ENCODE measurements around the gene PGS1.

PGS1 gene

DNA sequence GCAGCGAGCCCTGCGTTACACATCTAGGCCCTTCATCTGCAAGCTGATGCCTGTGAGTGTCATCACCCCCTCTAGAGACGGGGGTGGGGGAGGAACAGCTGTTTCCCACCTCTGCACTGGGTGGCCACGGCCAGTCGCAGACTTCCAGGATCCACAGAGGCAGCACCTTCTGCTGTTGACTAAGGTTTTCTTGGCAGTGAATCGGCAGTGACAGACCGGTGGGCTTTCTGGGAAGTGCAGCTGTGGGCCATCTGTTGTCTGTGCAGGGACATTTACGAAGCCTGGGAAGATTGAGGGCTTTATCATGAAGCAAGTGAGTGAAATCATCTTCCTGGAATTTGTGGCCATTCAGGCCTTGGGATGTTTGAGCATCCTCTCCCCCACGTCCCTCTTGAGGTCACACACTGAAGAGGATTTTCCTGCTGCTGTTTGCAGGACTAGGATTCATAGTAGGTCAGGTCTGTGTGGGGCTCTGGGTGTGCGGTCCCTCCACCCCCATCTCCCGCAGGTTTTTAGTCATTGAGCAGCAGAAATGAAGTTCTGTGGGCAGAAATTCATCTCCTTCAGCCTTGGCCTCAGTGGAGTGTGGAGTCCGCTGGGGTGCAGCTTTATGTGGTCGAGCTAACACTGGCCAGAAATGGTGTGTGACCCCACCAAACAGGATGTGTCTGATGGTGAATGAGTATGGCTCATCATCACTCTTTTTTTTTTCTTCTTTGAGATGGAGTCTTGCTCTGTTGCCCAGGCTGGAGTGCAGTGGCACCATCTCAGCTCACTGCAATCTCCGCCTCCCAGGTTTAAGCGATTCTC, 12.0 kb downstream of the PGS1 start:
- peak; percentile 69 for DNase-seq

DNA sequence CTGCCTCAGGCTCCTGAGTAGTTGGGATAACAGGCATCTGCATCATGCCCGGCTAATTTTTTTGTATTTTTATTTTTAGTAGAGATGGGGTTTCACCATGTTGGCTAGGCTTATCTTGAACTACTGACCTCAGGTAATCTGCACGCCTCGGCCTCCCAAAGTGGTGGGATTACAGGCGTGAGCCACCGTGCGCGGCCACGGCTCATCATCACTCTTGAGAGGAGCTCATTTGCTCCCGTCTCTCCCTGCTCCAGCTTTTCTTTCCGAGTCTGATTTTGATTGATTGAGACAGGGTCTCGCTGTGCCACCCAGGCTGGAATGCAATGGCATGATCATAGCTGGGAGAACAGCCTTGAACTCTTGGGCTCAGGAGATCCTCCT, 12.6 kb downstream of the PGS1 start:
- no peak for DNase-seq

- no peak for DNase-seq
These were observed 13.4 kb downstream of the PGS1 start for GRCh38 chr17:78391843-78392242.

DNA sequence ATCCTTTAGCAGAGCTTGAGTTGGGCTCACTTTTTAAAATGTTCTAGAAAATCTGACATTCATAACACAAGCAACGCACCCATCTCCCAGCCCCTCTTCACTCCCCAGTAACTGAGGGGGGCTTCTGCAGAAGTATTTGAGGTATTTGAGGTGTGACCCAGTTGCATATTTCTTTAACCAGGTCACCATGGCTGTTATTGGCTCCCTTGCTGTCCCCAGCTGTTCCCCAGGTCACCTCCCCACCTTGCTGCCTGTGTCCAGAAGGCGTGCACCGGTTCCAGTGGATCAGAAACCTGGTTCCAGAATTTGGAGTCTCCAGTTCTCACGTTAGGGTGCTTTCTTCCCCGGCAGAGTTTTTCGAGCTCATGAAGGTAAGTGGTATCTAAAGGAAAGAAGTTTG, 13.8 kb downstream of the PGS1 start:
- DNase-seq, result no peak

DNA sequence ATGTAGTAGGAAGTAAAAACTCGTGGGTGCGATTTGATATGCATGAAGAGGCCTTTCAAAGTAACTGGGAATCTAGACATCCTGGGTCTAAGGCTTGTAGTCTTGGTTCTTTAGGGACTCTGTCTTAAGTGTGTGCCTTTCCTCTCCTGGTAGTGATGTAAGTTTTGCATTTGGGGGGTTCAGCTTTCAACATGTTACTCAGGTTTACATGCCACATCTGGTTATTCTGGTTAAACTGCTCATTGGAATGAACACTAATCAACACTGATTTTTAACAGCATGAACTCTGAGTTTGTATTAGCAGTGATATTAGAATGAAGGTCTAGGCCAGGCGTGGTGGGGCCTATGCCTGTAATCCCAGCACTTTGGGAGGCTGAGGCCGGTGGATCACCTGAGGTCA, 15.1 kb downstream of the PGS1 start:
- DNase-seq, result no peak

DNA sequence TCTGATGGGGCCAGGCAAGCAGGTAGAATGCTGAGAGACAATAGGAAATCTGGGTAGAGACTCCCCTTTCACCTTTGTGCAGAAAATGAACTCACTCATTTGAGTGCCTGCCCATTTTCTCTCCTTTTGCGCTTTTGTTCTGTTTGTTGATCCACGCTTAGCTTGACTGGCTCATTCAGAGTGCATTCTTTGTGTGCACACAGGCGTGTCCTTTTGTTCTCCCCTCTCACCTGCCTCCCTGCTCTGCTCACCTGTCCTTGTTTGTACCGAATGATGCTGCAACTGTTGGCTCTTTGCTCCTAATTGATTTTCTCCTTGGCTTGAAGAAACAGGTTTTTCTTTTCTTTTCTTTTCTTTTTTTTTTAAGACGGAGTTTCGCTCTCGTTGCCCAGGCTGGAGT, 15.8 kb downstream of the PGS1 start:
- DNase-seq, result no peak

GRCh38 chr17:78395155-78395554, 16.7 kb downstream of the PGS1 start:
- DNase-seq, result no peak

DNA sequence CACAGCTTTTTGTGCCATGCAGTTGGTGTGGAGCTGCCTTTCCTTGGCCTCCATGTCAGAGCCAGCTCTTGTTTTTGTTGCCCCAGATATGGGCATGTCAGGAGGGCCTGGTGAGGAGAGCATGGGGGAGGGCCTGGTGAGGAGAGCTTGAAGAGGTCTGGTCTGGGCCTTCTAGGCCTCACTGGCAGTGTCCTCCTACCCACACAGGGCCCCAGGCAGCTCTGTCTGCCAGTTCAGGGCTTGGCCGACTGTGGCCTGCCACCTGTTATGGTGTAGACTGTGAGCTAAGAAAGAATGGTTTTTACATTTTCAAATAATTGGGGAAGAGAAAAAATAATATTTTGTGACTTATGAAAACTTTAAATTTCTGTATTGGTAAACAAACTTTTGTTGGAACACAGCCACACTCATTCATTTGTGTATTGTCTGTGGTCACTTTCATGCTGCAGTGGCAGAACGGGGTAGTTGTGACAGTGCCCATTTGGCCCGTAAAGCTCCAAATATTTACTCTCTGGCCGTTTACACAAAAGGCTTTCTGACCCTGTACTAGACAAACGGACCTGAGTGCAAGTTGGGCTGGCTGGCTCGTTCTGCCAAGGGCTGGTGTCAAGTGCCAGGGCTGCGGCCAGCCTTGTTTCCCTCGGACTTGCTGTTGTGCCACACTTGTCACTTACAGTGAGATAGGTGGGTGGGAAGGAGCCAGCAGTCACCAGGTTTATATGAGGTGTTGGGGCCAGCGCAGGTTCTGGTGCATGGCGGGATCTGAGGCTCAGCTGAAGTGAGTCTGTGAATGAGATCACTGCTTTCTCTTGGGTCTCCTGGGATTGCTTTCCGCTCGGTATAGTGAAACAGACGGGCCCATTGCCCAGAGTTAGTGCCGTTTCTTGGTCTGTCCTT, 18.2 kb downstream of the PGS1 start:
- no peak for DNase-seq

DNA sequence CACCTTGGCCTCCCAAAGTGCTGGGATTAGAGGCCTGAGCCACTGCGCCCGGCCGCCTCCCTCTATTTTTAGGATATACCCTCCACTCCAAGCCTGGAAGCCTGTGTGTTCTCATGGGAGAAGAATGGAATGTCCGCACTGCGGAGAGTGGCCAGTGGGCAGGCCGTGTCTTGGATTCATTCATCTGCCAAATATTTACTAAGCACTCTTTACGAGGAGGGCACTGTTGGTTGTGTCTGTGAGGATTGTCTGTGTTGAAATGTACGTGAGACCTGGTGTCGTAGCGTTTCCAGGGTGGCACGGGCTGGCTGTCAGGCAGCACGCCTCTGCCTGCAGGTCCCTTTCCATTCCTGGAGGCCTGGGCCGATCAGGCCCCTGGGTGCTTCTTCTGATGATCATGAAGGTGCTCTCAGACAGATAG, 19.2 kb downstream of the PGS1 start:
- DNase-seq, result no peak

- no peak for DNase-seq
These were observed 19.9 kb downstream of the PGS1 start for GRCh38 chr17:78398390-78398789.

- no peak for DNase-seq
These were observed 20.7 kb downstream of the PGS1 start for GRCh38 chr17:78399028-78399692.

DNA sequence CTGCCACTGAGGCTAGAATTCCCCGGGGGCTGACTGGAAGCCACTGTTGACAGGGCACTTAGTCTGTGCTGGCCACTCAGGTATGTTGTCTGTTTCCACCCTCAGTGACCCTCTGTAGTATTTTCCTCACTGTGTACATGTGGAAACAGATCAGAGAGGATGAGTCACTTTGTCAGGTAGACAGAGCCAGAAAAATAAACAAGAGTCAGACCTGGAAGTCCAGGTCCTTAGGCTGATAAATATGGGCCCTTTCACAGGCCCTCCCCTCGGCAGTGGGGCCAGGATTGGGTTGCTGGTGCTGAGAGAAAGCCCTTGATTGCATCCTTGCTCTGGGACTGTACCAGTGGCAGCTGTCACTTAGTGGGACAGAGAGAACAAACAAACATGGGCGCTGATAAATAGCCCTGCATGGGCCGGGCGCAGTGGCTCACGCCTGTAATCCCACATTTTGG, 21.3 kb downstream of the PGS1 start:
- DNase-seq, result no peak

GRCh38 chr17:78400581-78401240, 22.3 kb downstream of the PGS1 start:
- DNase-seq, result no peak

- no peak for DNase-seq
These were observed 22.8 kb downstream of the PGS1 start for GRCh38 chr17:78401246-78401645.

DNA sequence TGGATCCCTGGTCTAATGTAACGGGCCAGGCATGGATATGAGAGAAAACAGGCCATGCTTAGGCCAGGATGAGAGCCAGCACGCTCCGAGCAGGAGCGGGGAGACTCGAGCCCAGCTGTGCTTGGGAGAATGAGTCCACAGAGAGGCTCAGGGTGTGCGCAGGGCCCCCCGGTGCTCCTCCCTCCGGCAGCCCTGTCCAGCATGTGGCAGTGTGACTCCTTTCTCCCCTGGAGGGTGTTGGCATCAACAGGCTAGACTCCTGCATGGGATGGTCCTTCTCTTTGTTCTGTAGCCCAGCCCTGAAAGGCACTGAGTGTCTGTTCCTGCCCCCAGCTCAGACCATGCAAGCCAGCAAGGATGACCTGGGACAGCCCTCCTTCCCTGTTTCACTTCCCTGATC, 23.4 kb downstream of the PGS1 start:
- DNase-seq, result no peak

DNA sequence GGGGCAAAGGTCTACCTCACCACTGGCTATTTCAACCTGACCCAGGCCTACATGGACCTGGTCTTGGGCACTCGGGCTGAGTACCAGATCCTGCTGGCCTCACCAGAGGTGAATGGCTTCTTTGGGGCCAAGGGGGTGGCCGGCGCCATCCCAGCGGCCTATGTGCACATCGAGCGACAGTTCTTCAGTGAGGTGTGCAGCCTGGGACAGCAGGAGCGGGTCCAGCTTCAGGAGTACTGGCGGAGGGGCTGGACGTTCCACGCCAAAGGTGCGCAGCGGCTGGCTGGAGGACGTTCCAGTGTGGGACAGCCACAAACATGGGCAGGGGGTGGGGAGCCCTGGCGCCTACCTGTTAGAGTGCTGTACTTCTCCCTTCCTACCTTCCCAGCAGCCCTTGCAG, 25.4 kb downstream of the PGS1 start:
- no peak for DNase-seq

DNA sequence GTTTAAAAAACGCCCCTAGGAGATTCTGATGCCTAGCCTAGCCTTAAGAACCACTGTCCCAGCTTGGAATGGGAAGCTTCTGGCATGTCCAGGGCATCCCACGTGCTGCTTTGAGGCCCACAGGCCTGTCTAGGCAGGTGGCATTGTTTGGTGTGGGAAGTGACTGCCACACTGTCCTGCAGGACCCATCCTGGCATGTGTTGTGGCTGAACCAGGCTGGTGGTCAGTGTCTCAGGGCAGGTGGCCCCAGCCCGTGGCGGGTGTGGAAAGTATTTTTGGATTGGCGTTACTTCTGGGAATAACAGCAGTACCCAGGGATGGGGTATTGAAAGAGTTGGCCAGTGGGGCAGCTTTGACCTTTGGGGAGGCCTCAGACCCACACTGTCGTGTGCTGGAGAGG, 27.9 kb downstream of the PGS1 start:
- no peak for DNase-seq

- DNase-seq, result no peak
These were observed 28.5 kb downstream of the PGS1 start for GRCh38 chr17:78406920-78407319.

DNA sequence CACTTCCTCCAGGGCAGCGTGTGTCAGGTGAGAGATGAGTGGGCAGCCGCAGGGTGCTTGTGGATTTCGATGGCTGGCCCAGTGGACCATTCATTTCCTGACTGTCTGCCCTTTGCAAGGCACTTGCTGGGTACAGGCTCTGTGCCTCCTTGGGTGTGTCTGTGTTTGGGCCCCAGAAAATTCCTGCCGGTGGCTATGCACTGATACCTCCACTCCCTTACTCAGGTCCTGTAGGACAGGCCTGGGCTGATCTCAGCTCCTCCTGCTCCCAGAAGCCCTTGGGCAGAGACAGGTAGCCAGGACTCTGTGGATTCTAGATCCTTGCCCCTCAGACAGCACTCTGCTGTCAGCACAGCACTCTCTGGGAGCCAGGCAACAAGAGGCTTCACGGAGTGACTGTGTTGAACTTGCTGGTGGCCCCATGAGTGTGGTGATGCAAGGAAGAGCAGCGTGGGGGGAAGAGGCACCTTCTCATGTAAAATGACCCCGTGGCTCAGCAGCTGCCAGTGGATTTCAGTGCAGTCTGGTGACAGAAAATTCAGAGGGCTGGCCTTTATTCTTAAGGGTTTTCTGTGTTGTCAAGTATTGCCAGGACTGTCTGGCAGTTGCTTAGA, 29.0 kb downstream of the PGS1 start:
- DNase-seq, result no peak

GRCh38 chr17:78408476-78409050, 30.1 kb downstream of the PGS1 start:
- DNase-seq, result no peak

DNA sequence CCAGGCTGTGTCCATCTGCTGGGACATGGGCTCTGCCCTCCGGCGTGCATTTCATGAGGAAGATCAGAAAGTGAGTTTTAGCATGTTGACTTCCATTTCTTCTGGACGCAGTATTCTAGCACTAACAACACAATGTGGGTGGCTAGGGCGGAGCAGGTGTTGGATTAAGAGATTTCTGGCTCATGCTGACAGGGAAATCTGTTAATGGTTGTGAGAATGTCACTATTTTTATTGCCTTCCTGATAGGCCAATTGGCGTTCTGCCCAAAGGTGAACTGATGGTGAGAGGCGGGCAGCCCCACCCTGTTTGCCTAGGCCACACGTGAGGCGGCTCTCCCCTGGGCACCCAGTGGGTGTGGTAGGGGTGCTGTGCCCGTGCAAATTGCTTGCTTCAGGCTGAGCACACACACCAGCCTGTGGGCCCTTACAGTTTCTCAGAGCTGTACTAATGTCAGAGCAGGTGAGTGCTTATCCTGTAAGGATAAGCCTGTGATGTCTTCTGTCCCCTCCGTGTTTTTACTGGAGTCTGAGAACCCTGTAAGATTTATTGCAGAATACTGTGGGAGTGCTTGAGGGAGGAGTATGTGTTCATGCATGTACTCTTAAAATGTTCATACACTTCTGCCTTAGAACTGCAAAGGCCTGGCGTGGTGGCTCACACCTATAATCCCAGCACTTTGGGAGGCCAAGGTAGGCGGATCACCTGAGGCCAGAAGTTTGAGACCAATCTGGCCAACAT, 30.9 kb downstream of the PGS1 start:
- DNase-seq, result no peak

Measured in right hindlimb (tissue), 1 donor.